NCI-H1417 treated with DMSO at 0.1 percent for 48 hours (cell line): ENCODE measurements around the gene LRRC51.
A peak's percentile ranks its signal among the peaks of the same experiment; 100 is the strongest.

Experiments
- DNase-seq: peaks from one replicate; lab custom pipeline; 2025; lab: John Stamatoyannopoulos, UW

LRRC51 gene

GRCh38 chr11:72069787-72070251, 10.8 kb upstream of the LRRC51 start:
- no peak for DNase-seq

GRCh38 chr11:72070491-72070890, 10.2 kb upstream of the LRRC51 start:
- no peak for DNase-seq

GRCh38 chr11:72072348-72072747, 8.3 kb upstream of the LRRC51 start:
- no peak for DNase-seq

DNA sequence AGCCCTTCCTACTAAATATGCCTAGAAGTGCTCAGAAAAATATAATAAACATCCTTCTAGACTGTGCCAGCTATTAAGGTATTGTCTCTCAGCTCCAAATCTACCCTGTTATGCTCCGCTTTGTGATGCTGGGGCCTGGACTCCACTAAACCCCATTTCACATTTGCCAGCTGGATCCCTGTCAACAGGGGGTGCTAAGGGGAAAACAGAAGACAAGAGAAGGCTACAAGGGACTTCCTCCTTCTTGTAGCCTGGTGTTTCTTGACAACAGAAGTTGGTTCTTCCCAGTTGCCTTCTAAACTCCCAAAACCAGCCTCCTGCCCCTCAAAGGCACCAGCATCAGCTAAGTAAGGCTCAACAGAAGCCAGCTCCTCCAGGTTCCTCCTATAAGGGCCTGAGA, 5.5 kb upstream of the LRRC51 start:
- DNase-seq: no peak

- DNase-seq: no peak
Observed at GRCh38 chr11:72075756-72076155, 4.9 kb upstream of the LRRC51 start.

- no peak for DNase-seq
Observed at GRCh38 chr11:72078477-72078876, 2.2 kb upstream of the LRRC51 start.

- no peak for DNase-seq
Observed at GRCh38 chr11:72079819-72080325, 778 bp upstream of the LRRC51 start.

GRCh38 chr11:72081184-72081644, 564 bp downstream of the LRRC51 start:
- DNase-seq: no peak

- no peak for DNase-seq
Observed at GRCh38 chr11:72081821-72082453, 1.3 kb downstream of the LRRC51 start.

DNA sequence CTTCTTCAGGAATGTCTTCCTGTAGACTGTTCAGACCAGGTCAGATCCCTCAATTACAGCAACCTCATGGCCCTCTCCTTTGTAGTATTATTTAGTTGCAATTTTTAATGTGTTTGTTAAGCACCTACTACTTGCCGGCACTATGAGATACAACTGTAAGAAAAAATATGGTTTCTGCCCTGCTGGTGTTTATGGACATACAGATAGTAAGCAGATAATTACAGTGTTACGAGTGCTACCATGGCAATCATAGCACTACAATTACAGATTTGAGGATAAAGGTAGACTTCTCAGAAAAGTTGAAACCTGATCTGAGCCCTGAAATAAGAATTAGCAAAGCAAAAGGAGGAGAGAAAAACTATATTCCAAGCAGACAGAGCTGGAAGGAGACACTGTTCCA, 2.8 kb downstream of the LRRC51 start:
- DNase-seq: no peak

GRCh38 chr11:72084076-72084475, 3.4 kb downstream of the LRRC51 start:
- DNase-seq: no peak

DNA sequence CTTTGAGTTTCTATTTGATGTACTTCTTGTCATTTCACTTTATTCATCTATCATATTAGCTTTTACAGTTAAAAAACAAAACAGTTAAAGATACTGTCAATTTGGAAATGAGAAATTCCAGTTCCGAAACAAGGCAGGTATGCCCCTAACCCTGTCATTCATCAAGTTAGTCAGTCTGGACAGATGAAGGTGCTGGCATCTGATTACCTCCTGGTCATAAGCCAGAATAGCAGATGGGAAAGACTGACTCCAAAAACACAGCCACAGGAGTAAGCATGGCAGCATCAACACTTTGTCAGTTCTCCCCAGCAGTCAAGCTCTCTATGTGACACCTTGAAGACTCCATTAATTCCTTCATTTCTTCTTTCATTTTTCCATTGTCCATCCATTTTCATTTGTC, 4.3 kb downstream of the LRRC51 start:
- DNase-seq: no peak

DNA sequence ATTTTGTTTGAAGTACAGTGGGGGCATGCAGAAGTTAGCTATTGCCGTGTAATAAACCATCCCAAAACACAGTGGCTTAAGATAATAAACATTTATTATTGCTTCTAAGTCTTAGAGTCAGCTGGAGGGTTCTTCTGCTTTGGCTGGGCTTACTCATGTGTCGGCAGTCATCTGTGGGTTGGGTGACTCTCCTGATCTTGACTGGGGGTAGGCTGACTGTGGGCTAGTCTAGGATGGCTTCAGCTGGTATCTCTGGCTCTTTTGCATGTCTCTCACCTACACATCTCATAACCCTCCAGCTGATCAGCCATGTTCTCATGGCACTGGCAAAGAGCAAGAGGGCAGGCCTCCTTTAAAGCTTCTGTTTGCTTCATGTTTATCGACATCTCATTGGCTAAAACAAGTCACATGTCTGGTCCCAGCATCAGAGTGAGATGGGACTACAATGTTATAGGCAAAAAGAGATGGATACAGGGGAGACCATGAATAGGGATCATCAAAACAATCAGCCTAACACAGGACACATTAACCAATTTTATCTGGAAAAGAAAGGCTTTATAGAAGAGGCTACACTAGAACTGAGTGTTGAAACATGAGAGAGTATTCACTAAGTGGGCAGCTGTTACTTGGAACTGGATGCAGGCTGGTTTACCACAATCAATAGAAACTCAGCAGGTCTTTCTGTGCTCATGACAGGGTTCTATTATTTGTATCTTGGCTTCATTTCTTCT, 5.1 kb downstream of the LRRC51 start:
- DNase-seq: no peak

DNA sequence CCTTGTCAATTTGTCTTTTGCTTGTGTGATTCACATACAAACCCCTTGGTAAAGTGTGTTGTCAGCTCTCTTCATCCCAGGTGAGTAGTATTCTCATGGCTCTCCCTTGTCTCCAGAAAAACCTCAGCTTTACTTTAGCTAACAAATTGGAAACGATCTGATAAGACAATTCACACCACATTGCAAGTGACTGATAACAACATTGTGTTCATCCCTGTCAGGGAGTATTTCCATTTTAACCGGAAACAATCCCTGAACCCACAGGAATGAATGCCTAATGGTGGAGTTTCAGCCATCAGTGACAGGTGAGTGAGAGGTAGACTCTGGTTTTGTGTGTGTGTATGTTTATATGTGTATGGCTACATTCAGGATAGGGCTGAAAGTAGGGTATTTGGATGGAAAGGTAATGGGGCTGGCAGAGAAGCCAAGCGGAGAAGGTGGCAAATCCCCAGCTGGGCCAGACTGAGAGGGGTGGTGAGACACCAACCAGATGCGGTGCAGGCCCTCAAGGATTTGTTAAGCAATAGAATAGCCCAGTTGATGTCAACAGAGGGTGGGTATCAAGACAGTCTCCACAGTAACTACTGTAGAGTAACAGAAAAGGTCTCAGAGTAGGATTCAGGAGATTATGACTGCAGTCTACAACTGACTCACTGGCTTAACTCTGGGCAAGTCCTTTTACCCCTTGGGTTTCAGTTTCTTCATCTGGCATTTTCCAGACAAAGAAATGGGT, 7.6 kb downstream of the LRRC51 start:
- DNase-seq: no peak

- no peak for DNase-seq
Observed at GRCh38 chr11:72091292-72091691, 10.6 kb downstream of the LRRC51 start.

DNA sequence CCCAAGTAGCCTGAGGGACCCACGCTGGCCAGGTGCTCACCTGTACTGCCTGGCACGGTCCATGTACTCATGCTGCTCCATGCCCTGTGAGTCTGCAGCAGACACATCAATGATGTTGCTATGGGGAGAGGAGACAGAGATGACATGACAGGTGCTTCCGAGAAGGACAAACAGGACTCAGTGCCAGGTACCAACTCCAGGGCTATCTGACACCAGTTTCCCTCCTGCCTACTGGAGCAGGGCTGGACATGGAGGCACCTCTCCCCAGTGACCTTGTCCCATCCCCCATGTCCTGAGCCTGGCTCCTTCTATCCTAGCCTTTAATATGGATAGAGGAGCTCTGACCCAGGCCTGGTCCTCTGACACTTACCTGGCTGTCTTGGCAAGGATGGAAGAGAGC, 18.1 kb downstream of the LRRC51 start:
- DNase-seq: no peak

- no peak for DNase-seq
Observed at GRCh38 chr11:72100009-72100408, 19.4 kb downstream of the LRRC51 start.

DNA sequence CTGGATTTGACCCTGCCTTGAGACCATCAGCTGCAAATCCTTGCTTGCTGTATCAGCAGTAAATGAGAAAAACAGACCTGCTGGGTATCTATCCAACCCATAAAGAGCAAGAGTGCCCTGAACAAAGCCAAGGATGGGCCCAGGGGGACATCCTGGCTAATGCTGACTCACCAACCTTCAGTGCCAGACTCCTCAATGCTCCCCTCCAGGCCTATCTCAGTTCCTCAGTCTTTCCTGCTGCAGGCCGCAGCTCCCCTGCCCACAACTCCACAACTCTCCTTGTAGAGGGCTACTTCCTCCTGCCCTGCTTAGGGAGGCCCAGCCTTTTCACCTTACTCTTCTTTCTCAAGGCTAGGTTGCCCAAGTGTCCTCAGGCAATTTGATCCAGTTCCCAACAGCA, 19.8 kb downstream of the LRRC51 start:
- DNase-seq: no peak

- DNase-seq: no peak
Observed at GRCh38 chr11:72102162-72102561, 21.5 kb downstream of the LRRC51 start.

DNA sequence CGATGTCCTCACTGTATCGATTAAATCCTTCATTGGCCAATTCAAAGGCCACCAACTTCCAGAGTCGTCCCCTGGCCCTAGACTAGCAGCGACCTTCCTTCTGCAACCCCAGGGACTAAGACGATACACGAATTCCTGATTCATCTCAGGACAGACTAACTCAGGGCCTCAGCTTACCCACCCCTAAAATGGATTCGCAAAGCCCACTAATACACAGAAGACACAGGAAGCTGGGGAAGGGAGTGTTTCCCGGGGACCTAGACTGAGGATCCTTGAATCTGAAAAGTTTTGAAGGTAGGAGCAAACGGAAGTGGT, 21.9 kb downstream of the LRRC51 start:
- DNase-seq: no peak

GRCh38 chr11:72102946-72103753, 22.5 kb downstream of the LRRC51 start, which contains the start of gene LAMTOR1:
TSS of gene LAMTOR1 (minus strand) at chr11:72103297. CDS start at chr11:72103224, 73 bp downstream.
- DNase-seq: peak; percentile 94

- no peak for DNase-seq
Observed at GRCh38 chr11:72103754-72104167, 23.1 kb downstream of the LRRC51 start.
